ENCODE results near the gene SIRPA.

The SIRPA gene

GRCh38 chr20:1897965-1898464 lies 2.8 kb downstream of the SIRPA start:
- DNase-seq (ENCODE audit: low read depth): no peak
- H3K4me3 ChIP-seq (ENCODE audit: low read depth, low read length): no peak overlapping the region
- TF ChIP-seq, protein P1, sequence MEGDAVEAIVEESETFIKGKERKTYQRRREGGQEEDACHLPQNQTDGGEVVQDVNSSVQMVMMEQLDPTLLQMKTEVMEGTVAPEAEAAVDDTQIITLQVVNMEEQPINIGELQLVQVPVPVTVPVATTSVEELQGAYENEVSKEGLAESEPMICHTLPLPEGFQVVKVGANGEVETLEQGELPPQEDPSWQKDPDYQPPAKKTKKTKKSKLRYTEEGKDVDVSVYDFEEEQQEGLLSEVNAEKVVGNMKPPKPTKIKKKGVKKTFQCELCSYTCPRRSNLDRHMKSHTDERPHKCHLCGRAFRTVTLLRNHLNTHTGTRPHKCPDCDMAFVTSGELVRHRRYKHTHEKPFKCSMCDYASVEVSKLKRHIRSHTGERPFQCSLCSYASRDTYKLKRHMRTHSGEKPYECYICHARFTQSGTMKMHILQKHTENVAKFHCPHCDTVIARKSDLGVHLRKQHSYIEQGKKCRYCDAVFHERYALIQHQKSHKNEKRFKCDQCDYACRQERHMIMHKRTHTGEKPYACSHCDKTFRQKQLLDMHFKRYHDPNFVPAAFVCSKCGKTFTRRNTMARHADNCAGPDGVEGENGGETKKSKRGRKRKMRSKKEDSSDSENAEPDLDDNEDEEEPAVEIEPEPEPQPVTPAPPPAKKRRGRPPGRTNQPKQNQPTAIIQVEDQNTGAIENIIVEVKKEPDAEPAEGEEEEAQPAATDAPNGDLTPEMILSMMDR (conservative IDR thresholded peaks at IDR 0.05; ENCODE audit: low read depth, low read length): no peak

- no peak overlapping the region for H3K4me3 ChIP-seq (ENCODE audit: low read depth, low read length)
- DNase-seq (ENCODE audit: low read depth): no peak
- TF ChIP-seq, protein P1 (conservative IDR thresholded peaks at IDR 0.05; ENCODE audit: low read depth, low read length): no peak
These were observed 3.5 kb downstream of the SIRPA start for GRCh38 chr20:1898482-1899240.

DNA sequence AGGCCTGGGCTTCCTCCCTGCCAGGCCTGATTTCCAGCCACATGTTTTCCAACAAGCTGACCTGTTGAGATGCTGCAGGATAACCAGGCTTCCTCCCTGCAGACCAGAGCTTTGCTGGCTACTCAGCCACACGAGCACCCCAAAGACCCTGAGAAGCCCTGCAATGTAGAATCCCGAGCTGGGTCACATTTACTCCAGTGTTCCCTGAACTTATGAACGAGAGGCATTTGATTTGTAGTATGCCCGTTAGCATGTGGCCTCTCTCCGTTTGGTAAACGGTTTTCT lies 4.0 kb downstream of the SIRPA start:
- TF ChIP-seq, protein P1 (conservative IDR thresholded peaks at IDR 0.05; ENCODE audit: low read depth, low read length): no peak
- no peak for DNase-seq (ENCODE audit: low read depth)
- no peak overlapping the region for H3K4me3 ChIP-seq (ENCODE audit: low read depth, low read length)

GRCh38 chr20:1900321-1900801 lies 5.2 kb downstream of the SIRPA start:
- H3K4me3 ChIP-seq (ENCODE audit: low read depth, low read length): no peak overlapping the region
- DNase-seq (ENCODE audit: low read depth): peak; percentile 85
- TF ChIP-seq, protein P1 (conservative IDR thresholded peaks at IDR 0.05; ENCODE audit: low read depth, low read length): peak; percentile 81

GRCh38 chr20:1901704-1902103 lies 6.5 kb downstream of the SIRPA start:
- DNase-seq (ENCODE audit: low read depth): no peak
- H3K4me3 ChIP-seq (ENCODE audit: low read depth, low read length): no peak overlapping the region
- TF ChIP-seq, protein P1 (conservative IDR thresholded peaks at IDR 0.05; ENCODE audit: low read depth, low read length): no peak

GRCh38 chr20:1902188-1902587 lies 7.0 kb downstream of the SIRPA start:
- no peak for DNase-seq (ENCODE audit: low read depth)
- H3K4me3 ChIP-seq (ENCODE audit: low read depth, low read length): no peak overlapping the region
- TF ChIP-seq, protein P1 (conservative IDR thresholded peaks at IDR 0.05; ENCODE audit: low read depth, low read length): no peak

DNA sequence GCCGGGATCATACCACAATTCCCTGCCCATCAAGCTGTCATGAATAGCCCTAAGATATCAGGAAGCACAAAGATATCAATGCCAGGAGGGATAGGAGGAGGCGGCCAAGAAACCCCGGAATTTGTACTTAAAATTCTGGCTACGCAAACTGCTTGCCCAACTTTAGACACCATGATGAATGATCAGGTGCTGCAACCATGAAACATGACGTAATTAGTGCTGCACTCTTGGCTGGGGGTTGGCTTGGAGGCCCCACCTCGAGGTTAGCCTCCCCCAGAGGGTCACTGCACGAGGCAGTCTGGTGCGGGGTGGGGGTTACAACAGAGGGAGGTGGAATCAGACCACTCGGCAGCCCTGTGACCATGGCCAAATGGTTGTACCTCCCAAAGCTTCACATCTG lies 8.9 kb downstream of the SIRPA start:
- TF ChIP-seq, protein P1 (conservative IDR thresholded peaks at IDR 0.05; ENCODE audit: low read depth, low read length): no peak
- DNase-seq (ENCODE audit: low read depth): no peak
- no peak overlapping the region for H3K4me3 ChIP-seq (ENCODE audit: low read depth, low read length)

Measured in choroid plexus epithelial cell (primary cell).